H1 (cell line): Measurements from ENCODE around the gene GNG13. TPM values are rescaled to one million over a fixed set of nuclear protein-coding genes. Genes with fewer than 3 reads are reported as not detected.
A peak's percentile ranks its signal among the peaks of the same experiment; 100 is the strongest.

ENCODE experiments used
- CTCF ChIA-PET: fragments of 300-600 bp; sonication (Branson Sonifier 250); formaldehyde crosslinking; loops from one replicate; lab custom pipeline; 2021; ENCODE audit not compliant: partially characterized antibody; lab: Charles Lee
- POLR2A ChIA-PET: fragments of 300-600 bp; sonication (Branson Sonifier 250); formaldehyde crosslinking; loops from one replicate; lab custom pipeline; 2021; ENCODE audit warnings: inconsistent platforms; ENCODE audit not compliant: partially characterized antibody; lab: Charles Lee
- DNase-seq, 2 experiments: peaks; one replicate each; pipeline versions ENCODE4 v3.0.0 to v3.0.0-alpha.2; 2010 to 2022; ENCODE audit warnings: low spot score in 2 of 2, low read depth in 1 of 2, mixed read lengths in 1 of 2
- FAIRE-seq: peaks from 2 replicates; lab custom pipeline; 2011; peaks lifted over from hg19 to GRCh38; lab: Jason Lieb, UNC
- H2AFZ ChIP-seq: 2 replicates; pipeline ENCODE4 v1.8.1; 2012; ENCODE audit warnings: low read length, inconsistent platforms
- H2AK5ac ChIP-seq: 2 replicates; pipeline ENCODE4 v1.6.1; 2013; ENCODE audit warnings: low read depth, low read length
- H2BK120ac ChIP-seq: replicated peaks from 2 replicates; pipeline ENCODE3; 2013; ENCODE audit warnings: low read depth, low read length, inconsistent platforms
- H2BK12ac ChIP-seq: 2 replicates; pipeline ENCODE4 v1.6.1; 2013; ENCODE audit warnings: low read depth, low read length
- H2BK15ac ChIP-seq: 2 replicates; pipeline ENCODE4 v1.6.1; 2013; ENCODE audit warnings: low read length
- H2BK20ac ChIP-seq: 2 replicates; pipeline ENCODE4 v1.6.1; 2013; ENCODE audit warnings: low read length
- H2BK5ac ChIP-seq: 2 replicates; pipeline ENCODE4 v1.6.1; 2013; ENCODE audit warnings: low read depth, low read length
- H3K14ac ChIP-seq: 2 replicates; pipeline ENCODE4 v1.6.1; 2013; ENCODE audit warnings: inconsistent platforms; ENCODE audit not compliant: insufficient read length
- H3K18ac ChIP-seq: 2 replicates; pipeline ENCODE4 v1.6.1; 2013; ENCODE audit warnings: low read length; ENCODE audit errors: extremely low read depth
- H3K23ac ChIP-seq: 2 replicates; pipeline ENCODE4 v1.6.1; 2013; ENCODE audit warnings: inconsistent platforms; ENCODE audit not compliant: insufficient read length
- H3K23me2 ChIP-seq: 2 replicates; pipeline ENCODE4 v1.6.1; 2013; ENCODE audit warnings: low read depth, low read length
- H3K27ac ChIP-seq: 2 replicates; pipeline ENCODE4 v1.6.1; 2011; ENCODE audit warnings: low read depth, low read length, inconsistent platforms
- H3K27me3 ChIP-seq, 4 experiments: replicated peaks in 1 of 4; 1 replicate in 1 of 4; 2 replicates in 3 of 4; pipeline versions ENCODE4 v1.6.1 to v1.8.1; 2011 to 2013; ENCODE audit warnings: low read length in 3 of 4, mild to moderate bottlenecking in 3 of 4, inconsistent platforms in 2 of 4, mixed read lengths in 2 of 4, moderate library complexity in 1 of 4; ENCODE audit not compliant: control insufficient read depth in 3 of 4, insufficient read depth in 3 of 4; ENCODE audit errors: extremely low read depth in 1 of 4
- H3K36me3 ChIP-seq, 4 experiments: 2 replicates each; pipeline versions ENCODE4 v1.6.1 to v1.8.1; 2011 to 2013; ENCODE audit warnings: mild to moderate bottlenecking in 4 of 4, low read length in 3 of 4, moderate library complexity in 2 of 4, control low read depth in 1 of 4, inconsistent platforms in 1 of 4; ENCODE audit not compliant: insufficient read depth in 4 of 4, control insufficient read depth in 2 of 4
- H3K4ac ChIP-seq: replicated peaks from 2 replicates; pipeline ENCODE3; 2013; ENCODE audit warnings: low read length, low read depth, mixed read lengths, inconsistent platforms; ENCODE audit not compliant: insufficient read length
- H3K4me1 ChIP-seq, 4 experiments: replicated peaks in 1 of 4; 1 replicate in 1 of 4; 2 replicates in 3 of 4; pipeline versions ENCODE4 v1.6.1 to v1.8.1; 2011 to 2013; ENCODE audit warnings: low read length in 3 of 4, inconsistent platforms in 2 of 4, mixed read lengths in 1 of 4; ENCODE audit not compliant: insufficient read depth in 4 of 4, control insufficient read depth in 3 of 4
- H3K4me2 ChIP-seq, 2 experiments: 2 replicates each; pipeline versions ENCODE4 v1.6.1 to v1.8.1; 2011 to 2013; ENCODE audit warnings: low read depth in 2 of 2, low read length in 2 of 2, control low read depth in 1 of 2, inconsistent platforms in 1 of 2, mild to moderate bottlenecking in 1 of 2; ENCODE audit not compliant: insufficient read depth in 1 of 2
- H3K4me3 ChIP-seq, 4 experiments: fragments of 200-600, 300-600 bp in 1 of 4; sonication (generic), shearing (Covaris generic), sonication (Bioruptor Twin) in 1 of 4; 2 replicates each; pipeline versions ENCODE4 v1.5.1 to v1.8.1; 2011 to 2016; ENCODE audit warnings: low read length in 4 of 4, low read depth in 3 of 4, control low read depth in 2 of 4, inconsistent platforms in 2 of 4, mild to moderate bottlenecking in 2 of 4, mixed read lengths in 1 of 4, moderate library complexity in 1 of 4; ENCODE audit not compliant: insufficient read depth in 2 of 4; ENCODE audit errors: extremely low read depth in 1 of 4
- H3K56ac ChIP-seq: replicated peaks from 2 replicates; pipeline ENCODE3; 2013; ENCODE audit warnings: low read depth, mild to moderate bottlenecking, mixed read lengths, low read length, inconsistent platforms; ENCODE audit not compliant: insufficient read length
- H3K79me1 ChIP-seq: 2 replicates; pipeline ENCODE4 v1.6.1; 2013; ENCODE audit warnings: low read depth, low read length, control low read depth
- H3K79me2 ChIP-seq, 2 experiments: 2 replicates each; pipeline versions ENCODE4 v1.6.1 to v1.8.1; 2012 to 2013; ENCODE audit warnings: low read length in 2 of 2, mild to moderate bottlenecking in 2 of 2, inconsistent platforms in 1 of 2; ENCODE audit not compliant: insufficient read depth in 2 of 2, control insufficient read depth in 1 of 2
- H3K9ac ChIP-seq, 4 experiments: replicated peaks in 1 of 4; 1 replicate in 1 of 4; 2 replicates in 3 of 4; pipeline versions ENCODE4 v1.6.1 to v1.8.1; 2011 to 2013; ENCODE audit warnings: low read depth in 3 of 4, low read length in 3 of 4, control low read depth in 2 of 4, mild to moderate bottlenecking in 2 of 4, moderate library complexity in 2 of 4, inconsistent platforms in 1 of 4; ENCODE audit errors: extremely low read depth in 1 of 4
- H3K9me3 ChIP-seq, 2 experiments: 2 replicates each; pipeline versions ENCODE4 v1.6.1 to v1.8.1; 2012 to 2013; ENCODE audit warnings: mild to moderate bottlenecking in 2 of 2, moderate library complexity in 2 of 2, control low read depth in 1 of 2, inconsistent platforms in 1 of 2, low read depth in 1 of 2, low read length in 1 of 2, mixed read lengths in 1 of 2; ENCODE audit not compliant: insufficient read depth in 2 of 2
- H4K20me1 ChIP-seq, 2 experiments: replicated peaks in 1 of 2; 2 replicates each; pipeline versions ENCODE3 to v1.8.1; 2011 to 2013; ENCODE audit warnings: inconsistent platforms in 2 of 2, low read length in 2 of 2, mild to moderate bottlenecking in 1 of 2; ENCODE audit not compliant: insufficient read depth in 2 of 2, control insufficient read depth in 1 of 2
- H4K5ac ChIP-seq: 2 replicates; pipeline ENCODE4 v1.6.1; 2013; ENCODE audit warnings: low read length, low read depth, mixed read lengths, inconsistent platforms; ENCODE audit not compliant: insufficient read length
- H4K8ac ChIP-seq: 2 replicates; pipeline ENCODE4 v1.8.0; 2013; ENCODE audit warnings: mild to moderate bottlenecking, moderate library complexity, low read length, inconsistent platforms; ENCODE audit not compliant: insufficient read depth; ENCODE audit errors: extremely low read depth
- H4K91ac ChIP-seq: replicated peaks from 2 replicates; pipeline ENCODE3; 2013; ENCODE audit warnings: low read length, mixed read lengths, inconsistent platforms; ENCODE audit not compliant: insufficient read length
- CBX8 ChIP-seq: fragments of 300-800, 300-1000 bp; sonication (generic); IDR thresholded peaks from 2 replicates; pipeline ENCODE4 v1.7.1; 2016; ENCODE audit warnings: low read depth, low read length, borderline replicate concordance
- EGR1 ChIP-seq: IDR thresholded peaks from 2 replicates; pipeline ENCODE4 v1.6.1; 2011; ENCODE audit warnings: low read depth, low read length, borderline replicate concordance
- MAX ChIP-seq: IDR thresholded peaks from 2 replicates; pipeline ENCODE4 v1.6.1; 2012; ENCODE audit warnings: inconsistent platforms
- SIRT6 ChIP-seq: IDR thresholded peaks from one replicate; pipeline ENCODE4 v1.7.1; 2012; ENCODE audit warnings: low read length, inconsistent platforms
- SRF ChIP-seq: IDR thresholded peaks from 2 replicates; pipeline ENCODE4 v1.6.1; 2011; ENCODE audit warnings: mild to moderate bottlenecking, low read depth, low read length, moderate library complexity
- SUZ12 ChIP-seq: fragments of 200-600 bp; sonication (generic); IDR thresholded peaks from 2 replicates; pipeline ENCODE4 v1.6.1; 2012; ENCODE audit warnings: mild to moderate bottlenecking, inconsistent platforms, low read length, moderate library complexity, mixed read lengths
- WGBS, 2 experiments: shearing (Covaris generic) in 1 of 2; methylation state at CpG; one replicate each; pipeline versions ENCODE4 v1.1.6 to v1.1.7; 2013 to 2015; ENCODE audit warnings: low lambda C conversion rate in 2 of 2, mixed read lengths in 2 of 2, inconsistent platforms in 1 of 2, low coverage in 1 of 2, missing lambda C conversion rate in 1 of 2; ENCODE audit not compliant: insufficient replicate concordance in 2 of 2, insufficient coverage in 1 of 2, insufficient read length in 1 of 2; ENCODE audit errors: extremely low coverage in 1 of 2, missing lambda C conversion rate in 1 of 2; 5-methylcytosine and 5-hydroxymethylcytosine counted together
- polyA plus RNA-seq, 7 experiments: library from polyadenylated mRNA; depleted of rRNA in 3 of 7; stranded (reverse) in 5 of 7; unstranded in 2 of 7; fragments of >200 nt in 5 of 7; fragments of 200-250 nt in 2 of 7; gene quantifications; 1 replicate in 5 of 7; 2 replicates in 1 of 7; 4 replicates in 1 of 7; pipeline versions ENCODE4 v1.2.1 to v1.2.3, GENCODE V29; 2011 to 2013; ENCODE audit warnings: missing spikeins in 2 of 7, mixed read lengths in 2 of 7
- total RNA-seq: library from RNA; stranded (reverse); fragmentation: NEBNext Ultra II Directional; extraction: Animal tissue kit (Norgen Biotek cat#: 25700); gene quantifications from 2 replicates; pipeline ENCODE4 v1.2.1, GENCODE V29; 2021

The GNG13 gene
- total and polyA plus RNA-seq, 2 of the 8 experiments (the other 6 are each of a cell fraction or from before 2014, with no cell fraction given): not detected

GRCh38 chr16:825341-826061, 25.0 kb upstream of the GNG13 start:
- no peak overlapping the region for H2BK5ac ChIP-seq

More at GRCh38 chr16:825341-826061, 25.0 kb upstream of the GNG13 start:
- CTCF ChIA-PET: no interaction called here
- no peaks in the 10 kb centered on the region for H3K36me3 ChIP-seq
- H4K20me1 ChIP-seq: peaks cover 0 to 3% of the 10 kb centered on the region in 2 experiments
- H4K5ac ChIP-seq: no peak overlapping the region
- no peaks in the 10 kb centered on the region for H3K27me3 ChIP-seq
- no peak overlapping the region for H2AFZ ChIP-seq
- DNase-seq (no peak), FAIRE-seq (no peak)
- no peak overlapping the region for H2AK5ac ChIP-seq
- no peaks in the 10 kb centered on the region for H3K23me2 ChIP-seq
- H3K56ac ChIP-seq: no peak overlapping the region
- H4K91ac ChIP-seq: no peak overlapping the region
- no peaks in the 10 kb centered on the region for H3K79me1 ChIP-seq
- no peak overlapping the region for H3K9ac ChIP-seq
- no peak overlapping the region for H3K4me2 ChIP-seq
- no peak overlapping the region for H3K18ac ChIP-seq
- 95% methylated on average over 23 of the region's 36 CpGs; no CpG with 5 or more reads in 1 of the 2 experiments for WGBS, 2 experiments
- no peaks in the 10 kb centered on the region for H3K79me2 ChIP-seq
- no peak overlapping the region for H2BK12ac ChIP-seq
- H2BK20ac ChIP-seq: no peak overlapping the region
- no peak overlapping the region for H3K4ac ChIP-seq
- H2BK15ac ChIP-seq: no peak overlapping the region
- no peak overlapping the region for H3K27ac ChIP-seq
- no peak overlapping the region for H3K14ac ChIP-seq
- POLR2A ChIA-PET: no interaction called here
- H3K9me3 ChIP-seq: peaks cover 0 to 29% of the 10 kb centered on the region in 2 experiments; a peak in 1 of 4 replicates
- no peak overlapping the region for H2BK120ac ChIP-seq
- peak overlapping the region; percentile 9; the same call in 1 of the 2 replicates for H4K8ac ChIP-seq
- H3K4me3 ChIP-seq: no peak overlapping the region
- TF ChIP-seq MAX: 0 out of 2 replicates have a peak, but pooled peaks have one; percentile 13
- no peak for TF ChIP-seq SRF
- no peak for TF ChIP-seq SIRT6
- no peak for TF ChIP-seq SUZ12
- no peak for TF ChIP-seq CBX8
- no peak for TF ChIP-seq EGR1
- peaks cover 0 to 14% (median 0%) of the 10 kb centered on the region in 4 experiments; a peak in 2 of 7 replicates for H3K4me1 ChIP-seq
- H3K23ac ChIP-seq: no peak overlapping the region
